Measurements from ENCODE around the gene OCEL1. TPM values are rescaled to one million over a fixed set of nuclear protein-coding genes. Genes with fewer than 3 reads are reported as not detected.
A peak's percentile ranks its signal among the peaks of the same experiment; 100 is the strongest.
"Not testable (repeated sequence)": the region's sequence is repeated elsewhere in the genome, so short reads cannot be mapped to it uniquely, and the experiment has no call there.

OCEL1 gene
- 10 to 100 TPM; 11.9 to 12.6 TPM for total RNA-seq

DNA sequence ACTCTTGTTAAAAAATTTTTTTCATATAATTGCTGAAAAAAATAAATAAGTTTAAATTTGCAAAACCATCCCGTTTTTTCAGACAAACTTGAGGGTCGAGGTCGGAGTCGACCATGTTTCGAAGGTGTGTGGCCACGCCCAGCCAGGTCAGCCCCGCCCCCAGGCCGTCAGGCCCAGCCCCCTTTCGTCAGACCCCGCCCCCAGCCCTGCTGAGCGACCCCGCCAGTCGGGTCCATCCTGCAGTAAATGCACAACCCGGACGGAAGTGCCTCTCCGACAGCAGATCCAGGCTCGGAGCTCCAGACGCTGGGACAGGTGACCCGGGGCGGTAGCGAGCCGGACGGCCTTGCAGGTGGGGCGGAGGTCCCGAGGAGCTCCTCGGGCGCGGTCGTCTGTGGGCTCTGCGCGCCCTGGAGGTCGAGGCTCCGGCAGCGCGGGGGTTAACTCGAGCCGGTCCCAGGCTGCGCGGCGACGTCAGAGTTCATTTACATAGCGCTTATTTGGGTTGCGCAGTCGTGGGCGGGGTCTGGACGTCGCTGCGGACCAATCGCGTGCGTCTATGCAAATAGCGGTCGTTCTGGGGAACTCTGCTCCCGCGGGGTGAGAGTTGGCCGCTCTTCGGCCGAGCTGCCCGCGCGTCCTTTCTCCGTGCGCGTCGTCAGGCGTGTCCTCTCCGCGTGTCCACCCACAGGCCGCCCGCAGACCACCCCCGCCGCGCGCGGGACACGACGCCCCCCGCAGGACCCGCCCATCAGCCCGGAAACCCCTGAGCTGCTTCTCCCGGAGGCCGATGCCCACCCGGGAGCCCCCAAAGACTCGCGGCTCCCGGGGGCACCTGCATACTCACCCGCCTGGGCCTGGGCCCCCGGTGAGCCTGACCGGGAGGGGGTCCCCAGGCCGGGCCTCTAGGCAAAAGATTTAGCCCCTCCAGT lies at the start of gene OCEL1:
Gene OCEL1 (plus strand): TSS at position 225 of the 932 bp plus-strand sequence. CDS start 22 bp downstream, at position 247.
- Mint-ChIP-seq H3K27me3 (no peaks in the 10 kb centered on the region), H3K4me1 (peaks cover 4% of the 10 kb centered on the region), H3K36me3 (peaks cover 3% of the 10 kb centered on the region), H3K4me3 (peak within 1 kb of the TSS; percentile 86), H3K9me3 (no peaks in the 10 kb centered on the region), H3K27ac (peak within 1 kb of the TSS; percentile 92)
- peak; percentile 96 for DNase-seq

- no peaks in the 10 kb centered on the region for H3K27me3 Mint-ChIP-seq
Observed at GRCh38 chr19:17178291-17178690, 47.7 kb upstream of the OCEL1 start.

DNA sequence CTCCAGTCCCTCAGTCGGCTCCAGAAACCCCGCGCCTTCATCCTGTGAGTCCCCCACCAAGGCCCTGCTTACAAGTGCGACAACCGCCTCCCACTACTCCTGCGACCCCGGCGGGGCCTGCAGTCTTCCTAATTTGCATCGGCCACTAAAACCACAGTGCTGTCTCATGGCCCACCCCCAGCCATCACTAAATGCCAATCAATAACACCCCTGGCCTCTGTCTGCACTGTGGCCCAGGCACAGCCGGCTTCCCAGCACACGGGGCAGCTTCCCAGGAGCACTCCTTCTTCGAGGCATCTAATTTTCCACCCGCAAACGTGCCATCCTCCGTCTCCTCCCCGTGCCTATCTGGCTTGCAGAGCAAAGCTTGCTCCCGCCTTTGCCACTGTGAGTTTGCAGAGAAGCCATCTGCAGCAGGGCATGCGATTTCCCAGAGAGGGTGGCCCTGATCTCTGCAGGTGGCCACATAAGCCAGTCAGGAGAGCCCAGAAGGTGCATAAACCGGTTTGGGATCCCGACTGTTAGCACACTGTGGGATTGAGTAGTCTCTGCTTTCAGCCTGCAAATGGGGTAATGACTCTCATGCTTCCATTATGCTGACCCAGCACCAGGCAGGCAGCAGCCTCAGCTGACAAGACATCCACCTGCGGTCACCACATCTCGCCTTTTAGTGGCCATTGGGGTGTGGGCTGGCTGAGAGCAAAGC lies 44.9 kb upstream of the OCEL1 start:
- no peak for DNase-seq
- Mint-ChIP-seq H3K36me3 (peaks cover 17% of the 10 kb centered on the region), H3K27me3 (no peaks in the 10 kb centered on the region), H3K27ac (peak overlapping the region; percentile 63), H3K9me3 (no peaks in the 10 kb centered on the region), H3K4me3 (no peak overlapping the region), H3K4me1 (peaks cover 19% of the 10 kb centered on the region)

More at GRCh38 chr19:17178291-17178690, 47.7 kb upstream of the OCEL1 start:
- no peak overlapping the region for H3K4me3 Mint-ChIP-seq
- H3K27ac Mint-ChIP-seq = no peak overlapping the region
- peaks cover 12% of the 10 kb centered on the region for H3K36me3 Mint-ChIP-seq
- peaks cover 6% of the 10 kb centered on the region for H3K4me1 Mint-ChIP-seq
- DNase-seq = no peak
- H3K9me3 Mint-ChIP-seq = no peaks in the 10 kb centered on the region

- DNase-seq = peak; percentile 44
- Mint-ChIP-seq H3K36me3 (peaks cover 18% of the 10 kb centered on the region), H3K27me3 (no peaks in the 10 kb centered on the region), H3K27ac (peak overlapping the region; percentile 99), H3K9me3 (no peaks in the 10 kb centered on the region), H3K4me1 (peaks cover 19% of the 10 kb centered on the region), H3K4me3 (peak overlapping the region; percentile 83)
Observed at GRCh38 chr19:17183271-17183761, 42.7 kb upstream of the OCEL1 start.

GRCh38 chr19:17183858-17184321 lies 42.1 kb upstream of the OCEL1 start:
- Mint-ChIP-seq H3K27ac (peak overlapping the region; percentile 99), H3K27me3 (no peaks in the 10 kb centered on the region), H3K36me3 (peaks cover 20% of the 10 kb centered on the region), H3K4me1 (peaks cover 19% of the 10 kb centered on the region), H3K4me3 (peak overlapping the region; percentile 83), H3K9me3 (no peaks in the 10 kb centered on the region)
- peak; percentile 15 for DNase-seq

DNA sequence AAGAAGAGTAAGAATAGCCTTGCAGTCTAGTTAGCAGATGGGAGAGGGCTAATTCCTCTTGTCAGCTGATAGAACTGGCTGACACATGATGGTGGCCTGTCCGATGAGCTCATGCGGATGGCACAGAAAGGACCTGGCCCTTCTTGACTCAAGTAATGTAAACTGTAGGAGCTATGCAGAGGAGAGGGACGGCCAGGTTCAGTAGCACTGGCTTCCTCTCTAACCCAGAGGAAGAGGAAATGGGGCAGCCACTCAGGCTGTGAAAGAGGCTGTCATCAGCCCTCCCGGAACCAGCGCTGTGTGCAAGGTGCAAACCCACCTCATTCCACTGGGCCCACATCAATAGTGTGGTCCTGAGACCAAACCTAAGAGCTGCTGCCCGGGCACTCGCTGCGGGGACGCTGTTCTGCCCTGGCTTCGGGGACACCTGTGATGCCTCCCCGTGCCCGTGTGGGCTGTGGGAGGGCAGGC lies 41.6 kb upstream of the OCEL1 start:
- Mint-ChIP-seq H3K4me1 (peaks cover 19% of the 10 kb centered on the region), H3K36me3 (peaks cover 20% of the 10 kb centered on the region), H3K27ac (peak overlapping the region; percentile 99), H3K27me3 (no peaks in the 10 kb centered on the region), H3K9me3 (no peaks in the 10 kb centered on the region), H3K4me3 (peak overlapping the region; percentile 83)
- DNase-seq = peak; percentile 44

DNA sequence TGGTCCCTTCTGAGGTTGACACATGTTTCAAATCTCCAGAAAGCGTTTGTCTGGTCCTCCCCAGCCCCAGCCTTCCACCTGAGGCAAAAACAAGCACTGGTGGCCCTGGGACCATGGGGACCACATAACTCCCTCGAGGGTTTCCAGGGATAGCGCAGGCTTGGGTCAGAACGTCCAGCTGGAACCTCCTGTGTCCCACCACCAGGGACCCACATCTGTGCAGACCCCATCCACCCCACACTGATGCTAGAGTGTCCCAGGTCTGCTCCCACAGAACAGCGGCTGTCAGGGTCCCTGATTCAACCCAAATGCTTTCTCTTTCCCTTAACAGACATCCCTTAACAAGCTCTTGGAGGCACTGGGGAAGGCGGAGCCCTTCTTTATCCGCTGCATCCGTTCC lies 40.4 kb upstream of the OCEL1 start:
- H3K4me3 Mint-ChIP-seq = no peak overlapping the region
- no peaks in the 10 kb centered on the region for H3K27me3 Mint-ChIP-seq
- H3K36me3 Mint-ChIP-seq = peaks cover 20% of the 10 kb centered on the region

DNA sequence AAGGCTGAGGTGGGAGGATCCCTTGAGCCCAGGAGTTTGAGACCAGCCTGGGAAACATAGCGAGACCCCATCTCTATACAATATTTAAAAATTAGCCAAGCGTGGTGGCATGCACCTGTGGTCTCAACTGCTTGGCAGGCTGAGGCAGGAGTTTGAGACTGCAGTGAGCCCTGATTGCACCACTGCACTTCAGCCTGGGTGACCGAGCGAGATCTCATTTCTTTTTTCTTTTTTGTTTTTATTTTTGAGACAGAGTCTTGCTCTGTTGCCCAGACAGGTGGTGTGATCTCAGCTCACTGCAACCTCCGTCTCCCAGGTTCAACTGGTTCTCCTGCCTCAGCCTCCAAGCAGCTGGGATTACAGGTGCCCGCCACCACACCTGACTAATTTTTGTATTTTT lies 34.3 kb upstream of the OCEL1 start:
- not testable (repeated sequence) for H3K4me3 Mint-ChIP-seq, DNase-seq, H3K4me1 Mint-ChIP-seq, H3K27ac Mint-ChIP-seq, H3K27me3 Mint-ChIP-seq, H3K9me3 Mint-ChIP-seq
- peaks cover 15% of the 10 kb centered on the region for H3K36me3 Mint-ChIP-seq

More for the DNA sequence above, 40.4 kb upstream of the OCEL1 start:
- no peak overlapping the region for H3K27ac Mint-ChIP-seq
- H3K4me1 Mint-ChIP-seq = peaks cover 19% of the 10 kb centered on the region
- H3K9me3 Mint-ChIP-seq = no peaks in the 10 kb centered on the region
- DNase-seq = no peak

DNA sequence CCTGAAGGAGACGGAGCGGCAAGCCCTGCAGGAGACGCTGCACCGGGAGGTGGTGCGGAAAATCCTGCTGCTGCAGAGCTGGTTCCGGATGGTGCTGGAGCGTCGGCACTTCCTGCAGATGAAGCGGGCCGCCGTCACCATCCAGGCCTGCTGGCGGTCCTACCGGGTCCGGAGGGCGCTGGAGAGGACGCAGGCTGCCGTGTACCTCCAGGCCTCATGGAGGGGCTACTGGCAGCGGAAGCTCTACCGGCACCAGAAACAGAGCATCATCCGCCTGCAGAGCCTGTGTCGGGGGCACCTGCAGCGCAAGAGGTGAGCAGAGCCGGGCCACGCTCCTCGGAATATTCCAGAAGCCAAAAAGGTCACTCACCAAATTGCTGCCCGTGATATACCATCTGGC lies 33.3 kb upstream of the OCEL1 start:
- no peak overlapping the region for H3K4me3 Mint-ChIP-seq

GRCh38 chr19:17194608-17195007 lies 31.4 kb upstream of the OCEL1 start:
- Mint-ChIP-seq H3K27me3 (no peaks in the 10 kb centered on the region), H3K4me3 (no peak overlapping the region), H3K9me3 (no peaks in the 10 kb centered on the region), H3K4me1 (no peaks in the 10 kb centered on the region), H3K27ac (no peak overlapping the region), H3K36me3 (peaks cover 25% of the 10 kb centered on the region)
- no peak for DNase-seq

More for the DNA sequence above, 33.3 kb upstream of the OCEL1 start:
- no peaks in the 10 kb centered on the region for H3K9me3 Mint-ChIP-seq
- no peaks in the 10 kb centered on the region for H3K27me3 Mint-ChIP-seq
- no peak for DNase-seq
- H3K36me3 Mint-ChIP-seq = peaks cover 18% of the 10 kb centered on the region
- H3K27ac Mint-ChIP-seq = no peak overlapping the region
- H3K4me1 Mint-ChIP-seq = no peaks in the 10 kb centered on the region

DNA sequence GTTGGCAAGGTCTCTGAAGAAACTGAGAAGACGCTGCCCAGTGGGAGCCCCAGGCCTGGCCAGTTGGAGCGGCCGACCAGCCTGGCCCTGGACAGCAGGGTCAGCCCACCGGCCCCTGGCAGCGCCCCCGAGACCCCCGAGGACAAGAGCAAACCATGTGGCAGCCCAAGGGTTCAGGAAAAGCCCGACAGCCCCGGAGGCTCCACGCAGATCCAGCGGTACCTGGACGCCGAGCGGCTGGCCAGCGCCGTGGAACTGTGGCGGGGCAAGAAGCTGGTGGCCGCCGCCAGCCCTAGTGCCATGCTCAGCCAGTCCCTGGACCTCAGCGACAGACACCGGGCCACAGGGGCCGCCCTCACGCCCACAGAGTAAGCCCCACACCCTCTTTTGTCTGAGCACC lies 30.9 kb upstream of the OCEL1 start:
- Mint-ChIP-seq H3K27me3 (no peaks in the 10 kb centered on the region), H3K4me1 (no peaks in the 10 kb centered on the region), H3K9me3 (no peaks in the 10 kb centered on the region), H3K4me3 (no peak overlapping the region), H3K36me3 (peaks cover 25% of the 10 kb centered on the region), H3K27ac (no peak overlapping the region)
- no peak for DNase-seq

GRCh38 chr19:17196610-17197009 lies 29.4 kb upstream of the OCEL1 start:
- Mint-ChIP-seq H3K4me1 (no peaks in the 10 kb centered on the region), H3K27me3 (no peaks in the 10 kb centered on the region), H3K27ac (no peak overlapping the region), H3K9me3 (no peaks in the 10 kb centered on the region), H3K4me3 (no peak overlapping the region), H3K36me3 (peaks cover 21% of the 10 kb centered on the region)
- no peak for DNase-seq

GRCh38 chr19:17197666-17198065 lies 28.4 kb upstream of the OCEL1 start:
- no peaks in the 10 kb centered on the region for H3K9me3 Mint-ChIP-seq
- no peak overlapping the region for H3K4me3 Mint-ChIP-seq
- no peaks in the 10 kb centered on the region for H3K27me3 Mint-ChIP-seq
- DNase-seq = no peak
- H3K36me3 Mint-ChIP-seq = peaks cover 31% of the 10 kb centered on the region
- H3K27ac Mint-ChIP-seq = no peak overlapping the region
- H3K4me1 Mint-ChIP-seq = no peaks in the 10 kb centered on the region

DNA sequence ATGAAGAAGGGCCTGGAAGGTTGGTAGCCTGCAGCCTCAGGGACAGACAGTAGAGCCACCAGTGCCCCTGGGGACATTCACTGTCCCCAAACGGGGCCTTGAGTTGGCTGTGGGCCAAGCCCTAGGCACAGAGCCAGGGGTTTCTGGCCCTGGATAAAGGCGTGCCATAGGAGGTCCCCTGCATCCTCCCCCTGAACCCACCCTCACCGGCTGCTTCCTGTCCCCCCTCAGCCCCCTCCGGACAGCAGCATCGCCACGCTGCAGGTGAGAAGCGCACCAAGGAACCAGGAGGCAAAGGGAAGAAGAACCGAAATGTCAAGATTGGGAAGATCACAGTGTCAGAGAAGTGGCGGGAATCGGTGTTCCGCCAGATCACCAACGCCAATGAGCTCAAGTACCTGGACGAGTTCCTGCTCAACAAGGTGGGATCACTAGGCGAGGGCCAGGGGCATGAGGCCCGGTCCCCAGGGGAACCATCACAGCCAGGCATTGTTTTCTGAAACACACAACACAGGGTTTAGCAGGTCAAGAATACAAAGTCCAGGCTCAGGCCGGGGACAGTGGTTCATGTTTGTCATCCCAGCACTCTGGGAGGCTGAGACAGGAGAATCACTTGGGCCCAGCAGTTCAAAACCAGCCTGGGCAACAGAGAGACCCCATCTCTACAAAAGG lies 25.5 kb upstream of the OCEL1 start:
- no peaks in the 10 kb centered on the region for H3K4me1 Mint-ChIP-seq
- no peak overlapping the region for H3K4me3 Mint-ChIP-seq

More for the DNA sequence above, 25.5 kb upstream of the OCEL1 start:
- DNase-seq = no peak
- Mint-ChIP-seq H3K27ac (no peak overlapping the region), H3K27me3 (no peaks in the 10 kb centered on the region), H3K36me3 (peaks cover 37% of the 10 kb centered on the region), H3K9me3 (no peaks in the 10 kb centered on the region)

Measured in activated naive CD8-positive, alpha-beta T cell treated with anti-CD3 and anti-CD28 coated beads for 36 hours (primary cell).